ENCODE data around the gene CAPN15.

CAPN15 gene

GRCh38 chr16:546909-547770, 19.6 kb downstream of the CAPN15 start:
- DNase-seq (ENCODE audit: low spot score), result no peak

DNA sequence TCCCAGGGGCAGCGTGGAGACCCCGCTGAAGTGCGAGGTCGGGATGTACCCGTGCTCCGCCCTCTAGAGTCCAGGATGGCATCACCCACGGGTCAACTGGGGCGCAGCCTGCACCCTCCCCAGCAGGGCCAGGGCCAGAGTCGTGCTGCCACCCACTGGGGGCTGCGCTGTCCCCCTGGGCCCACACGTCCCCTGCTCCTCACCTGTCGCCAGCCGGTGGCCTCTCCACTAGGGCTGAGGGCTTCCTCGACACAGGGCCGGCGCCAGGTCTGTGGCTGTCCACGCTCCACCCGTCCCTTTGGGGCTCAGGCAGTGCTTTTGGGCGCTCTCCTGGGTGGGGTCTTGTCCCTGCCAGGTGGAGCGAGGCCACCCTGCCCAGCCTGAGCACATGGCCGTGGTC, 21.1 kb downstream of the CAPN15 start:
- no peak for DNase-seq (ENCODE audit: low spot score)

- no peak for DNase-seq (ENCODE audit: low spot score)
Measured at GRCh38 chr16:549544-550263, 22.2 kb downstream of the CAPN15 start.

- DNase-seq (ENCODE audit: low spot score), result no peak
Measured at GRCh38 chr16:551210-551609, 23.7 kb downstream of the CAPN15 start.

- DNase-seq (ENCODE audit: low spot score), result no peak
Measured at GRCh38 chr16:552171-552570, 24.7 kb downstream of the CAPN15 start.

GRCh38 chr16:553601-554296, 26.2 kb downstream of the CAPN15 start:
- no peak for DNase-seq (ENCODE audit: low spot score)

DNA sequence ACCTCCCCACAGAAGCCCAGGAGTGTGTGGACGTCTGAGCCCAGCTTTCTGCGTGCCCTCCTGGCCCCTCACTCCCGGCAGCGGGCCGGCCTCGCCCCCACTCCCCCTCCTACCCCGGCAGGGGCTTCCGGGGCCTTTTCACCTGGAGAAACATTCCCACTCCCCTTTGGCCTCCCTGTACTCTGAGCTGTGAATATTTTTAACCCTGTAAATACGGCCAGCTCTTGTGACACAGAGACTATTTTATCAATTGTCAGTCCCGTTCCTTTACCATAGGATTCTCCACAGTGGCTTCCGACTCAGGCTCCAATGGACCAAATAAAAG, 26.7 kb downstream of the CAPN15 start:
- DNase-seq (ENCODE audit: low spot score), result no peak

DNA sequence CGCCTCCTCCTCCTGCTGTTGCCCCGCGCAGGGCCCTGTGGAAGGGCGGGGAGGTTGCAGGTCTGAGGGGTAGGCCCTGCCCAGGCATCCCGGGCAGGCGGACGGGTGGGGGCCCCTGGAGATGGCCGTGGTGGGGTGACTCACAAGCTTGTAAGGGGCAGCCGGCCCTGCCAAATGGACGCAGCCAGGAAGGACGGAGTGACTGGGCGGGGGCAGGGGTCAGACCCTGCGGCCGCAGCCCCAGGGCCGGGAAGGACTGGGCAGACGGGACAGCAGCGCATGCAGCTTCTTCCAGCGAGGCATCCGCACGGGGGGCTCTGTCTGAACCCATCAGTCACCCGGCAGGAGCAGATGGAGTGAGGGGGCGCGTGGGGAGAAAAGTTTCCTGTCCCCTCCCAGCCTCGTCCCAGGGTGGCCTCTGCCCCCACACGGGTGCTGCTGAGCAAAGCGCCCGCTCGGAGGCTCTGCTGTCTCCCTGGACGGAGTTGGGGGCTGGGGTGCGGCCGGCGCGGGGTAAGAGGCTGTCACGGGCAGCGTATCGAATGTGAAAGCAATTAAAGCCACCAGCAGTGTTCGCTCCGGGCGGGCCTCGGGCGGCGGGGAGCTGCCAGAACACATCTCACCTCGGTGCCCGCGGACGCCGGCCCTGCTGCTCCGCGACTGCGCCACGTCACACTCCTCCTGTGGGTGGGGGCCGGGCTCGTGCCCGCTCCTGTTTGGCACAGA, 27.3 kb downstream of the CAPN15 start:
- DNase-seq (ENCODE audit: low spot score), result no peak

DNA sequence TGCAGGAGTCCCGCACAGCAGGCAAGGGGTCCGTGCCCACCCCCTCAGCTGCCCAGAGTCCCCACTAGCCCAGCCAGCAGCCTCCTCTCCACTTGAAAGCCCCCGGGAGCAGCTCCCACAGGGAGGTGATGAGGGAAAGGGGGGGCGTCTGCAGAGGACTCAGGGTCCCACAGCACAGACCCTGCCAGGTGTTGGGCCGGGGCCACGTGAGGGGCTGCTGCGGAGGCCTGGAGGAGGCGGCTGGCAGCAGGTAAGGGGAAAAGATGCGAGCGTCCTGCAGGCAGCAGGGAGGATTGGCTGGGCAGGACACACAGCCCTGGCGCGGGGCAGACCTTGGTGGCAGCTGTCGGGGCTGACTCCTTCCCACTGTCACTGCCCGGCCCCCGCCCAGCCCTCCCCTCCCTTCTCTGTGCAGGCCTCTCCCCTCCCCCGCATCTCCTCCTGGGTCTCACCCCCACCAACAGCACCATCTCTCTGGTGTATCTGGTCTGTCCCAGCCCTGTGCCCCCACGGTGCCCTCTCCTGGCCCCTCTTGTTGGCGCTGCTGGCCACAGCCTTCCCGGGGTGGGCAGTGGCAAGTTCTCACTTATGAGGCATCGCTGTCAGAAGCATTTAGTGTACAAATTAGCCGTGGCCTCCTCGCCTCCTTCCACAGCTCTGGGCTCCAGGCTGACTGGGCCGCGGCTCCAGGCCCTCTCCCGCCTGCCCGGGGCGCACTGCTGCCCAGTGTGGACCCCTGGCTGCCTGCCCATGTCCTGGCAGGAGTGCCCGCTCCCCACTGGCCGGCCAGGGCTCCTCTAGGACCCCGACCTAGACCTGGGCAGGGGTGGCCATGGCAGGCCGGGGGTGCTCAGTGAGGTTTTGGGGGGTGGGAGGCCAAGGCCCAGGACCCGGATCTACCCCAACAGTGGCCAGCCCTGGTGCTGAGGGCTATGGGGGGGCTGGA, 28.3 kb downstream of the CAPN15 start:
- DNase-seq (ENCODE audit: low spot score), result no peak

DNA sequence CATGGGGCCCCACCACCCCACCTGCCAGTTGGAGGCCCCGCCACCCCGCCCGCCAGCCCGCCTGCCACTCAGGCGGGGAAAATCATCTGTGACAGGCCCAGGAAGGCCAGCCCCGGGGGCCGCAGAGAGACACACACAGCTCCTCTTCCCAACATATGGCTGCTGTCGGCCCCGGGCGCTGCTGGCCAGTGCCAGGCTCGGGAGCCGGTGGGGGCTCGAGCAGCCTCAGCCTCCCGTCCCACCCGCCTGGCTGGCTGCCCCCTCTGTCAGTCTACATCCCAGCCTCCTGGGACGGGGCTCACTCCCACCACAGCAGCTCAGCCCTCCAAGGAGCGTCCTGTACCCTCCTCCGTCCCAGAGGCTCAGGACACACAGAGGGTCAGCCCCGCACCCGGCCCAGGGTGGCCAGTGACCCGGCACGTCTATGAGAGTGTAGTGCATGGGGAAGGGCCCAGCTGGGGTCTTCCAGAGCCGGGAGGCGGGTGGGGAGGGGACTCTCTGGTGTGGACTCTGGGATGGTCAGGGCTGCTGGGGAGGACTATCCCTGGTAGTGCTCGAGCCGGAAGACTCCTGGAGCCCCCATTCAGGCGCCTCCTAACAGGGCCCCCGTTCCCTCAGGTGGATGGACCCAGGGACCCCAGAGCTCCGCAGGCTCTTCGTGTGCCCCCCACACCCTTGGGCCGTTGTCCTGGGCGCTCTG, 29.1 kb downstream of the CAPN15 start:
- no peak for DNase-seq (ENCODE audit: low spot score)

GRCh38 chr16:557463-558297, 30.2 kb downstream of the CAPN15 start:
- no peak for DNase-seq (ENCODE audit: low spot score)

GRCh38 chr16:558298-559020, 30.9 kb downstream of the CAPN15 start:
- peak; percentile 39 for DNase-seq (ENCODE audit: low spot score)

GRCh38 chr16:559021-559380, 31.5 kb downstream of the CAPN15 start:
- no peak for DNase-seq (ENCODE audit: low spot score)

DNA sequence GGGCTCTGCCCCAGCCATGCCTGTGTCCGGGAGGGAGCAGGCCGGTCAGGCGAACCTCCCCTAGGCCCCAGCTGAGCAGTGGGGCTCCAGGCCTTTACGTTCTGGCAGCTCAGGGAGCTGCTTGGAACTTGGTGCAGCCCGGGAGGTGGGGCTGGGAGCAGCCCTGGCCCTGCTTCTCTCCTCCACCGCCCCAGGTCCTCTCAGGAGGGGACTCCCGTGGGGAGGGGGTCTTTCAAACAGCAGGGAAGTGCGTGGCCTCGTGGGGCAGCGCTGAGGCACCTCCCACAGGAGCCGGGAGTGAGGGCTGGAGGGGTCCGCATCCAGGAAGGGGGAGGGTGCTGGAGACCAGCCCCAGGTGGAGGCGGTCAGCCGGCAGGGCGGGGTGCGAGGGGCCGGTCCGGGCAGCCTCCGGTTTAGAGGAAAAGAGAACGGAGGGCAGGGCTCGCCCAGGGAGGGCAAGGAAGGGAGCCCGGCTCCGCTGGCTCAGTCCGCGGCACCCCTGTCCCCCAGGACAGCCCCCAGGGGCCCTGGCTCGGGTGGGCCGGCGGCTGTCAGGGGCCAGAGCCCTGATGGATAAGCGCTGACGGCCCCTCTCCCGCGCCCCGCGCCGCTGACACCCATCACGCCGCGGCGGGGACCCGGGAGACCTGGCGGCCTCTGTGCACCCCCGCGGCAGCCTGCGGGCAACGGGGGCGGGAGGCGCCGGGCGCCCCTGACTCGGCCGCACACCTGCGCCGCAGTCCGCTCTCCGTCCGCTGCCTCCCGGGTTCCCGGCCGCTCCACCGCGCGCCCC, 32.1 kb downstream of the CAPN15 start:
- no peak for DNase-seq (ENCODE audit: low spot score)

DNA sequence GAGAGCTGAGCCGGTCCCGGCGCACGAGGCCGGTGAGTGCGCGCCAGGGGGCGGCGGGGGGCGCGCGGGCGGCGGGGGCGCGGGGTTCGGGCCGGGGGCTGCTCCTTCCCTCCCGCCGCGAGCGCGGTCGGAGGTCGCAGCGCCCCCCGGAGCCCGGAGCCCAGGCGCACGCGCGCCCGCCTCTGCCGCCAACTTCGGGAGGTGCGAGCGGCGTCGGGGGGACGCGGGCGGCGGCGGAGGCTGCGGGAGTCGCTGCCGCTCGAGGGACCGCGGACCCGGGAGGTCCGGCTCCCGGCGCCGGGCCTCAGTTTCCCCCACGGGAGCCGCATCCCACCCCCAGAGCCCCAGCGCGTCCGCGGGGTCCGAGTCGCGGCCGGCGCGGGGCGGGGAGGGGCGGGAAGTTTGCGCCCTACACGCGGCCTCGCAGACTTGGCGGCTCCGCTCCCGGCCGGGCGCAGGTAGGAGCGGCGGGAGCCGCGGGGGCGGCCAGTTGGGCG, 32.7 kb downstream of the CAPN15 start, which contains the start of gene PRR35:
Gene PRR35 (plus strand): TSS at position 191 of the 497 bp plus-strand sequence. CDS start 2,901 bp downstream, outside the sequence.
- no peak for DNase-seq (ENCODE audit: low spot score)

GRCh38 chr16:560701-561412, 33.3 kb downstream of the CAPN15 start:
- no peak for DNase-seq (ENCODE audit: low spot score)

GRCh38 chr16:561413-561794, 33.9 kb downstream of the CAPN15 start:
- DNase-seq (ENCODE audit: low spot score), result no peak

Measured in NAMALWA (cell line).